ENCODE data around the gene NRIP1. TPM values are rescaled to one million over a fixed set of nuclear protein-coding genes. Genes with fewer than 3 reads are reported as not detected.

The NRIP1 gene
- polyA plus RNA-seq, 3 donors = 4.3 to 28.2 (median 23.5) TPM

GRCh38 chr21:14968821-14969220 is 96.0 kb downstream of the NRIP1 start:
- H3K4me2 ChIP-seq (replicated peaks; ENCODE audit: extremely low read depth, low read length, poor library complexity, severe bottlenecking) = no peak overlapping the region
- H3K4me3 ChIP-seq (replicated peaks in 1 of 3; ENCODE audit: low read depth in 2 of 3, low read length in 3 of 3) = no peak overlapping the region
- Mint-ChIP-seq H3K4me3 (no peak overlapping the region), H3K27ac (no peak overlapping the region), H3K9me3 (peaks cover 0 to 2% (median 0%) of the 10 kb centered on the region in 7 donors), H3K27me3 (ENCODE audit: low read depth in 3 of 3) (no peaks in the 10 kb centered on the region), H3K36me3 (peaks cover 45 to 48% of the 10 kb centered on the region in 2 donors), H3K4me1 (no peaks in the 10 kb centered on the region)
- peaks cover 26 to 49% of the 10 kb centered on the region in 2 donors for H3K36me3 ChIP-seq (replicated peaks in 1 of 2; ENCODE audit: control insufficient read depth in 1 of 2, insufficient read depth in 2 of 2, low read length in 2 of 2)
- no peak overlapping the region for H3K9ac ChIP-seq (ENCODE audit: insufficient read depth, low read length, poor library complexity, severe bottlenecking)
- no peaks in the 10 kb centered on the region for H3K27me3 ChIP-seq (ENCODE audit: control insufficient read depth in 2 of 2, insufficient read depth in 2 of 2, low read length in 2 of 2)
- peaks cover 44% of the 10 kb centered on the region for H4K20me1 ChIP-seq (ENCODE audit: insufficient read depth, low read length)
- H3K4me1 ChIP-seq (ENCODE audit: control insufficient read depth in 1 of 2, insufficient read depth in 2 of 2, low read length in 2 of 2) = no peaks in the 10 kb centered on the region
- TF ChIP-seq CTCF (IDR thresholded peaks at IDR 0.05) = no peak
- DNase-seq = no peak
- no peak overlapping the region for H3K27ac ChIP-seq (ENCODE audit: low read depth in 1 of 2, low read length in 2 of 2)
- H3K79me2 ChIP-seq (ENCODE audit: insufficient read depth, low read length) = peaks cover 12% of the 10 kb centered on the region
- no peaks in the 10 kb centered on the region for H3K9me3 ChIP-seq (replicated peaks in 1 of 2; ENCODE audit: control insufficient read depth in 1 of 2, insufficient read depth in 1 of 2, low read length in 2 of 2)
- no CpG with 5 or more reads among the region's 1 CpG for WGBS (ENCODE audit: insufficient coverage)
- intact Hi-C loops (cut with micrococcal nuclease) = no loop called here
- H2AFZ ChIP-seq (ENCODE audit: insufficient read depth, low read depth, low read length, poor library complexity, severe bottlenecking) = no peak overlapping the region

GRCh38 chr21:14968029-14968428 is 96.8 kb downstream of the NRIP1 start:
- Histone ChIP-seq H3K27ac (ENCODE audit: low read depth in 1 of 2, low read length in 2 of 2) (peak overlapping the region in 1 of 2 donors; percentile 23), H3K79me2 (ENCODE audit: insufficient read depth, low read length) (peaks cover 12% of the 10 kb centered on the region), H3K27me3 (ENCODE audit: control insufficient read depth in 2 of 2, insufficient read depth in 2 of 2, low read length in 2 of 2) (no peaks in the 10 kb centered on the region), H3K36me3 (replicated peaks in 1 of 2; ENCODE audit: control insufficient read depth in 1 of 2, insufficient read depth in 2 of 2, low read length in 2 of 2) (peaks cover 26 to 57% of the 10 kb centered on the region in 2 donors), H2AFZ (ENCODE audit: insufficient read depth, low read depth, low read length, poor library complexity, severe bottlenecking) (no peak overlapping the region), H4K20me1 (ENCODE audit: insufficient read depth, low read length) (peaks cover 45% of the 10 kb centered on the region), H3K9me3 (replicated peaks in 1 of 2; ENCODE audit: control insufficient read depth in 1 of 2, insufficient read depth in 1 of 2, low read length in 2 of 2) (no peaks in the 10 kb centered on the region), H3K4me1 (ENCODE audit: control insufficient read depth in 1 of 2, insufficient read depth in 2 of 2, low read length in 2 of 2) (no peaks in the 10 kb centered on the region), H3K4me2 (replicated peaks; ENCODE audit: extremely low read depth, low read length, poor library complexity, severe bottlenecking) (no peak overlapping the region), H3K9ac (ENCODE audit: insufficient read depth, low read length, poor library complexity, severe bottlenecking) (no peak overlapping the region), H3K4me3 (replicated peaks in 1 of 3; ENCODE audit: low read depth in 2 of 3, low read length in 3 of 3) (no peak overlapping the region)
- TF ChIP-seq CTCF (IDR thresholded peaks at IDR 0.05) = no peak
- 100% methylated on average over 1 of the region's 5 CpGs for WGBS (ENCODE audit: insufficient coverage)
- intact Hi-C loops (cut with micrococcal nuclease) = no loop called here
- DNase-seq = no peak
- no peaks in the 10 kb centered on the region for H3K4me1 Mint-ChIP-seq
- peaks cover 48 to 51% of the 10 kb centered on the region in 2 donors for H3K36me3 Mint-ChIP-seq
- no peaks in the 10 kb centered on the region for H3K27me3 Mint-ChIP-seq (ENCODE audit: low read depth in 3 of 3)
- H3K4me3 Mint-ChIP-seq = no peak overlapping the region
- peaks cover 0 to 2% (median 0%) of the 10 kb centered on the region in 7 donors for H3K9me3 Mint-ChIP-seq
- no peak overlapping the region for H3K27ac Mint-ChIP-seq

Measured in CD14-positive monocyte (primary cell).